Keratinocyte (primary cell): ENCODE results near the gene ILKAP. TPM values are rescaled to one million over a fixed set of nuclear protein-coding genes. Genes with fewer than 3 reads are reported as not detected.

Experiments
- DNase-seq: peaks from one replicate; pipeline ENCODE4 v3.0.0-alpha.2; 2011; ENCODE audit warnings: low read depth, missing footprints, low spot score
- FAIRE-seq: peaks from 2 replicates; lab custom pipeline; 2011; peaks lifted over from hg19 to GRCh38; lab: Jason Lieb, UNC
- H2AFZ ChIP-seq: 2 replicates; pipeline ENCODE4 v1.6.0; 2012; ENCODE audit warnings: low read length, control low read depth, inconsistent platforms; ENCODE audit not compliant: control insufficient read depth
- H3K27ac ChIP-seq: 2 replicates; pipeline ENCODE4 v1.5.1; 2011; ENCODE audit warnings: low read length; ENCODE audit not compliant: control insufficient read depth, insufficient read depth
- H3K27me3 ChIP-seq: 3 replicates; pipeline ENCODE4 v1.6.0; 2011; ENCODE audit warnings: low read length; ENCODE audit not compliant: control insufficient read depth, insufficient read depth; ENCODE audit errors: extremely low read depth
- H3K36me3 ChIP-seq, 2 experiments: 2 replicates in 1 of 2; 3 replicates in 1 of 2; pipeline ENCODE4 v1.5.1; 2011; ENCODE audit warnings: low read length in 2 of 2, mild to moderate bottlenecking in 1 of 2; ENCODE audit not compliant: control insufficient read depth in 2 of 2, insufficient read depth in 2 of 2; ENCODE audit errors: extremely low read depth in 1 of 2
- H3K4me1 ChIP-seq: 3 replicates; pipeline ENCODE4 v1.5.1; 2011; ENCODE audit warnings: low read length; ENCODE audit not compliant: control insufficient read depth, insufficient read depth; ENCODE audit errors: extremely low read depth
- H3K4me2 ChIP-seq: 3 replicates; pipeline ENCODE4 v1.6.0; 2011; ENCODE audit warnings: low read depth, low read length; ENCODE audit not compliant: control insufficient read depth, insufficient read depth; ENCODE audit errors: extremely low read depth
- H3K4me3 ChIP-seq, 3 experiments: fragments of 200-600 bp in 1 of 3; sonication (generic) in 1 of 3; 2 replicates in 2 of 3; 3 replicates in 1 of 3; pipeline ENCODE4 v1.5.1; 2011 to 2016; ENCODE audit warnings: low read length in 3 of 3, mild to moderate bottlenecking in 3 of 3, control low read depth in 2 of 3, inconsistent platforms in 1 of 3, low read depth in 1 of 3, mixed read lengths in 1 of 3, mixed run types in 1 of 3, moderate library complexity in 1 of 3; ENCODE audit not compliant: control insufficient read depth in 2 of 3, insufficient read depth in 2 of 3; ENCODE audit errors: extremely low read depth in 1 of 3
- H3K79me2 ChIP-seq: 2 replicates; pipeline ENCODE4 v1.6.0; 2012; ENCODE audit warnings: low read length; ENCODE audit not compliant: control insufficient read depth, insufficient read depth
- H3K9ac ChIP-seq: 3 replicates; pipeline ENCODE4 v1.6.0; 2011; ENCODE audit warnings: low read length; ENCODE audit not compliant: control insufficient read depth, insufficient read depth; ENCODE audit errors: extremely low read depth
- H3K9me1 ChIP-seq: 3 replicates; pipeline ENCODE4 v1.6.0; 2011; ENCODE audit warnings: low read length; ENCODE audit not compliant: control insufficient read depth, insufficient read depth; ENCODE audit errors: extremely low read depth
- H3K9me3 ChIP-seq: 2 replicates; pipeline ENCODE4 v1.5.1; 2012; ENCODE audit warnings: low read depth, low read length; ENCODE audit not compliant: control insufficient read depth
- H4K20me1 ChIP-seq: 3 replicates; pipeline ENCODE4 v1.6.0; 2011; ENCODE audit warnings: low read length; ENCODE audit not compliant: control insufficient read depth, insufficient read depth; ENCODE audit errors: extremely low read depth
- CTCF ChIP-seq, 3 experiments: IDR thresholded peaks in 1 of 3; conservative IDR thresholded peaks in 1 of 3; optimal IDR thresholded peaks in 1 of 3; 2 replicates in 2 of 3; 3 replicates in 1 of 3; pipeline versions ENCODE3 to v1.5.1; 2011; ENCODE audit warnings: low read length in 3 of 3, mild to moderate bottlenecking in 3 of 3, moderate library complexity in 2 of 3, control low read depth in 1 of 3, inconsistent platforms in 1 of 3; ENCODE audit not compliant: insufficient read depth in 2 of 3; ENCODE audit errors: extremely low read depth in 1 of 3
- EZH2 ChIP-seq: IDR thresholded peaks from one replicate; pipeline ENCODE4 v1.6.1; 2012; ENCODE audit warnings: inconsistent platforms, mild to moderate bottlenecking, low read length, moderate library complexity
- dilution Hi-C: fragments of 300-500 bp; cut with MboI; formaldehyde crosslinking; loops from one replicate; pipeline ENCODE4 v1.7.0; 2020; ENCODE audit warnings: low sequenced_read_pairs; ENCODE audit not compliant: extremely low pct_ligation_motif_present
- polyA plus RNA-seq, 5 experiments: library from polyadenylated mRNA; depleted of rRNA in 3 of 5; stranded (reverse) in 3 of 5; stranded (forward) in 1 of 5; unstranded in 1 of 5; fragments of >200 nt; gene quantifications; 1 replicate in 1 of 5; 2 replicates in 3 of 5; 3 replicates in 1 of 5; pipeline versions ENCODE4 v1.2.1 to v1.2.3, GENCODE V29; 2011 to 2012; ENCODE audit warnings: missing spikeins in 2 of 5, low read depth in 1 of 5, low replicate concordance in 1 of 5

The ILKAP gene
- polyA plus RNA-seq, 1 donor (not counting 4 experiments of a cell fraction or from before 2014, with no cell fraction given), result 39.1 TPM

GRCh38 chr2:238251986-238252385 lies 48.5 kb upstream of the ILKAP start:
- TF ChIP-seq EZH2 (no peak), CTCF (optimal IDR thresholded peaks at IDR 0.05 in 1 of 3, IDR thresholded peaks at IDR 0.05 in 1 of 3, conservative IDR thresholded peaks at IDR 0.05 in 1 of 3; ENCODE audit: extremely low read depth in 1 of 3, insufficient read depth in 2 of 3, low read length in 3 of 3) (no peak)
- no peak for FAIRE-seq
- Histone ChIP-seq H4K20me1 (no peaks in the 10 kb centered on the region), H3K27me3 (no peaks in the 10 kb centered on the region), H3K27ac (no peak overlapping the region), H3K36me3 (peaks cover 8 to 19% of the 10 kb centered on the region in 2 experiments), H3K9me3 (no peaks in the 10 kb centered on the region), H3K4me2 (no peak overlapping the region), H3K79me2 (no peaks in the 10 kb centered on the region), H3K9ac (no peak overlapping the region), H3K4me1 (no peaks in the 10 kb centered on the region), H3K9me1 (no peaks in the 10 kb centered on the region), H2AFZ (no peak overlapping the region), H3K4me3 (no peak overlapping the region)
- dilution Hi-C loops, result no loop called here
- DNase-seq, result no peak

GRCh38 chr2:238251331-238251730 lies 47.8 kb upstream of the ILKAP start:
- H2AFZ ChIP-seq, result no peak overlapping the region
- TF ChIP-seq EZH2 (no peak), CTCF (optimal IDR thresholded peaks at IDR 0.05 in 1 of 3, IDR thresholded peaks at IDR 0.05 in 1 of 3, conservative IDR thresholded peaks at IDR 0.05 in 1 of 3; ENCODE audit: extremely low read depth in 1 of 3, insufficient read depth in 2 of 3, low read length in 3 of 3) (no peak)
- no peaks in the 10 kb centered on the region for H3K9me3 ChIP-seq
- H3K36me3 ChIP-seq, result peaks cover 8 to 16% of the 10 kb centered on the region in 2 experiments
- no peaks in the 10 kb centered on the region for H3K4me1 ChIP-seq
- no peak overlapping the region for H3K9ac ChIP-seq
- no peaks in the 10 kb centered on the region for H3K9me1 ChIP-seq
- DNase-seq (no peak), FAIRE-seq (no peak)
- no peak overlapping the region for H3K4me3 ChIP-seq
- H3K4me2 ChIP-seq, result no peak overlapping the region
- no peaks in the 10 kb centered on the region for H3K27me3 ChIP-seq
- H3K79me2 ChIP-seq, result no peaks in the 10 kb centered on the region
- H4K20me1 ChIP-seq, result no peaks in the 10 kb centered on the region
- dilution Hi-C loops, result no loop called here
- no peak overlapping the region for H3K27ac ChIP-seq
